Lower leg skin (tissue), 3 donors: ENCODE results near the gene TOX2.

Experiments used
- CTCF ChIP-seq, 3 donors: fragments of 450-650 bp; IDR thresholded peaks; one replicate each; pipeline ENCODE4 v1.5.1; 2016; ENCODE audit warnings: antibody characterized with exemption in 3 of 3, mild to moderate bottlenecking in 3 of 3, moderate library complexity in 2 of 3
- POLR2A ChIP-seq, 2 donors: fragments of 450-650 bp; IDR thresholded peaks; one replicate each; pipeline ENCODE4 v1.6.1; 2016 to 2017; ENCODE audit warnings: antibody characterized with exemption in 2 of 2, mild to moderate bottlenecking in 1 of 2, moderate library complexity in 1 of 2

GRCh38 chr20:44006126-44006525 lies 91.5 kb downstream of the TOX2 start:
- TF ChIP-seq CTCF (IDR thresholded peaks at IDR 0.05) (no peak), POLR2A (IDR thresholded peaks at IDR 0.05) (no peak)
